CD4-positive, alpha-beta memory T cell (primary cell): Measurements from ENCODE around the gene ITGBL1. TPM values are rescaled to one million over a fixed set of nuclear protein-coding genes. Genes with fewer than 3 reads are reported as not detected.

Source experiments
- CTCF ChIA-PET: fragments of 350-600 bp; sonication (Branson Sonifier 250); formaldehyde crosslinking; loops from one replicate; lab custom pipeline; 2021; ENCODE audit warnings: inconsistent platforms; ENCODE audit not compliant: partially characterized antibody; lab: Charles Lee
- POLR2A ChIA-PET: fragments of 350-600 bp; sonication (Branson Sonifier 250); formaldehyde crosslinking; loops from one replicate; lab custom pipeline; 2021; ENCODE audit not compliant: partially characterized antibody; lab: Charles Lee
- DNase-seq, 5 donors: peaks; one replicate each; pipeline versions ENCODE4 v3.0.0 to v3.0.0-alpha.2; 2020 to 2022; ENCODE audit warnings: mixed read lengths in 1 of 5
- H3K27ac ChIP-seq: one replicate; pipeline ENCODE4 v1.7.0; 2013; ENCODE audit warnings: low read depth, low read length
- H3K27me3 ChIP-seq: 2 replicates; pipeline ENCODE4 v1.7.0; 2013; ENCODE audit warnings: mild to moderate bottlenecking, low read length, moderate library complexity; ENCODE audit not compliant: insufficient read depth
- H3K36me3 ChIP-seq: 2 replicates; pipeline ENCODE4 v1.7.0; 2013; ENCODE audit warnings: mild to moderate bottlenecking, low read length, moderate library complexity; ENCODE audit not compliant: insufficient read depth
- H3K4me1 ChIP-seq: 2 replicates; pipeline ENCODE4 v1.7.0; 2013; ENCODE audit warnings: mild to moderate bottlenecking, low read length, moderate library complexity; ENCODE audit not compliant: insufficient read depth
- H3K4me3 ChIP-seq, 2 donors: one replicate each; pipeline ENCODE4 v1.7.0; 2013; ENCODE audit warnings: low read length in 2 of 2, mild to moderate bottlenecking in 1 of 2
- H3K9me3 ChIP-seq, 2 donors: one replicate each; pipeline ENCODE4 v1.7.0; 2013; ENCODE audit warnings: low read length in 2 of 2, control low read depth in 1 of 2; ENCODE audit not compliant: control insufficient read depth in 1 of 2
- H3K27ac Mint-ChIP-seq, 7 donors: one replicate each; pipeline ENCODE4 v1.8.0; 2020 to 2021; ENCODE audit warnings: mixed read lengths in 7 of 7, mild to moderate bottlenecking in 6 of 7, inconsistent platforms in 3 of 7, moderate library complexity in 3 of 7
- H3K27me3 Mint-ChIP-seq, 2 donors: one replicate each; pipeline ENCODE4 v1.8.0; 2020 to 2021; ENCODE audit warnings: mixed read lengths in 2 of 2
- H3K36me3 Mint-ChIP-seq, 2 donors: one replicate each; pipeline ENCODE4 v1.8.0; 2020 to 2021; ENCODE audit warnings: mixed read lengths in 2 of 2, inconsistent platforms in 1 of 2, mild to moderate bottlenecking in 1 of 2
- H3K4me1 Mint-ChIP-seq, 4 donors: one replicate each; pipeline ENCODE4 v1.8.0; 2020 to 2021; ENCODE audit warnings: mixed read lengths in 4 of 4, mild to moderate bottlenecking in 1 of 4
- H3K4me3 Mint-ChIP-seq, 8 donors: one replicate each; pipeline ENCODE4 v1.8.0; 2020 to 2021; ENCODE audit warnings: mixed read lengths in 8 of 8, mild to moderate bottlenecking in 7 of 8, moderate library complexity in 6 of 8, inconsistent platforms in 3 of 8
- H3K9me3 Mint-ChIP-seq, 8 donors: one replicate each; pipeline ENCODE4 v1.8.0; 2020 to 2021; ENCODE audit warnings: mixed read lengths in 8 of 8, mild to moderate bottlenecking in 5 of 8, inconsistent platforms in 3 of 8, moderate library complexity in 1 of 8
- intact Hi-C: fragments of 100-400 bp; cut with micrococcal nuclease; formaldehyde crosslinking; loops from one replicate; pipeline ENCODE4 v1.15.1; 2023
- polyA plus RNA-seq, 2 donors: library from polyadenylated mRNA; unstranded; fragments of 300-500 nt; fragmentation: Illumina TruSeq; gene quantifications; one replicate each; pipeline ENCODE4 v1.2.3, GENCODE V29; 2021
- total RNA-seq, 2 experiments: library from RNA; stranded (reverse); gene quantifications; one replicate each; pipeline ENCODE4 v1.2.3, GENCODE V29; 2021

Gene ITGBL1
- total and polyA plus RNA-seq, 4 experiments from 2014 or later, result not detected

DNA sequence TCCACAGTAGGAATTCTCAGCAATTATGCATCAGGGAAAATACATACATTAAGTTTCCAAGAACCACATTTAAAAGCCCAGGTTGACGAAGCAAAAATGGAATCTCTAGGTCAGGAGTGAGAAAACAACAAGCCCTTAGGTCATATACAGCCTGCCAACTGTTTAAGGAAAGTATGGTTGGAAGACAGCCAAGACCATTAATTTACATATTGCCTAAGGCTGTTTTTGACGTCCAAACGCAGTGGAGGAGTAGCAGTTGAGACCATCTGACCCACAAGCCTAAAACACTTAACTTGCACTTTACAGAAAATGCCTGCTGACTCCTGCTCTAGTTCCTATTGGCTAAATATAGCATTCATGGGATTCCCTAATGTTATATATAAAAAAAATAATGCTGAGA is 299.0 kb downstream of the ITGBL1 start:
- Histone ChIP-seq H3K4me3 (no peak overlapping the region), H3K4me1 (no peaks in the 10 kb centered on the region), H3K27me3 (no peaks in the 10 kb centered on the region), H3K36me3 (no peaks in the 10 kb centered on the region), H3K27ac (no peak overlapping the region), H3K9me3 (no peaks in the 10 kb centered on the region)
- Mint-ChIP-seq H3K9me3 (no peaks in the 10 kb centered on the region), H3K27ac (no peak overlapping the region), H3K4me1 (no peaks in the 10 kb centered on the region), H3K27me3 (peaks cover 10 to 11% of the 10 kb centered on the region in 2 donors), H3K36me3 (no peaks in the 10 kb centered on the region), H3K4me3 (no peak overlapping the region)
- intact Hi-C loops, result no loop called here
- no peak for DNase-seq
- ChIA-PET POLR2A (no interaction called here), CTCF (interaction anchor here (1.1 kb wide), 1 partner anchor 237 kb away, joined by 3 read pairs; no protein-coding TSS in a partner anchor)

DNA sequence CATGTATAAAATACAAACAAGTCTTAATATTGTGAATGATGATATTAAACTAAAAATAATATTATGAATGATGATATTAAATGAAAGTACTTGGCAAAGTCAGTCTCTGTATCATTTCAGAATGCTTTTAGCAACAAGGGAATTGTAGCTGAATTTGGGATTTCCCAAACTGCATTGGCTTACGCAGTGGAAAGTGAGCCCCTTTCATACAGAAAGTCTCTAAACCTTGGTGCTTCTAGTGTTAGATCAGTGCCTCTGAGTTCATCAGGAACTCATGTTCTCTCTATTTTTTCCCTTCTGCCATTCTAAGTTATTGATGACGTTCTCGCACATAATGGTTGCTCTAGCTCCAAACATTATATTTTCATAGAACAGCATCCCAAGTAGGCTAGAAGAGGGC is 300.0 kb downstream of the ITGBL1 start:
- H3K4me3 ChIP-seq, result no peak overlapping the region
- H3K27ac ChIP-seq, result no peak overlapping the region
- no peaks in the 10 kb centered on the region for H3K4me1 ChIP-seq
- no peaks in the 10 kb centered on the region for H3K36me3 Mint-ChIP-seq
- no peaks in the 10 kb centered on the region for H3K9me3 Mint-ChIP-seq
- peaks cover 9% of the 10 kb centered on the region in 2 donors for H3K27me3 Mint-ChIP-seq
- intact Hi-C loops, result no loop called here
- H3K4me3 Mint-ChIP-seq, result no peak overlapping the region
- H3K27ac Mint-ChIP-seq, result no peak overlapping the region
- H3K4me1 Mint-ChIP-seq, result no peaks in the 10 kb centered on the region
- POLR2A ChIA-PET, result no interaction called here
- H3K27me3 ChIP-seq, result no peaks in the 10 kb centered on the region
- H3K9me3 ChIP-seq, result no peaks in the 10 kb centered on the region
- H3K36me3 ChIP-seq, result no peaks in the 10 kb centered on the region
- no peak for DNase-seq
- CTCF ChIA-PET, result no interaction called here

- no peak for DNase-seq
- intact Hi-C loops, result no loop called here
- CTCF ChIA-PET, result interaction anchor here (1.7 to 5.5 kb wide), 2 partner anchors 20 to 241 kb away, joined by 4 to 24 read pairs; no protein-coding TSS in a partner anchor
- Mint-ChIP-seq H3K4me3 (no peak overlapping the region), H3K9me3 (no peaks in the 10 kb centered on the region), H3K27me3 (peaks cover 9 to 10% of the 10 kb centered on the region in 2 donors), H3K27ac (no peak overlapping the region), H3K4me1 (no peaks in the 10 kb centered on the region), H3K36me3 (no peaks in the 10 kb centered on the region)
- Histone ChIP-seq H3K9me3 (no peaks in the 10 kb centered on the region), H3K4me3 (no peak overlapping the region), H3K36me3 (no peaks in the 10 kb centered on the region), H3K27me3 (no peaks in the 10 kb centered on the region), H3K27ac (no peak overlapping the region), H3K4me1 (no peaks in the 10 kb centered on the region)
- POLR2A ChIA-PET, result no interaction called here
Observed at GRCh38 chr13:101755228-101755887, 302.9 kb downstream of the ITGBL1 start.

DNA sequence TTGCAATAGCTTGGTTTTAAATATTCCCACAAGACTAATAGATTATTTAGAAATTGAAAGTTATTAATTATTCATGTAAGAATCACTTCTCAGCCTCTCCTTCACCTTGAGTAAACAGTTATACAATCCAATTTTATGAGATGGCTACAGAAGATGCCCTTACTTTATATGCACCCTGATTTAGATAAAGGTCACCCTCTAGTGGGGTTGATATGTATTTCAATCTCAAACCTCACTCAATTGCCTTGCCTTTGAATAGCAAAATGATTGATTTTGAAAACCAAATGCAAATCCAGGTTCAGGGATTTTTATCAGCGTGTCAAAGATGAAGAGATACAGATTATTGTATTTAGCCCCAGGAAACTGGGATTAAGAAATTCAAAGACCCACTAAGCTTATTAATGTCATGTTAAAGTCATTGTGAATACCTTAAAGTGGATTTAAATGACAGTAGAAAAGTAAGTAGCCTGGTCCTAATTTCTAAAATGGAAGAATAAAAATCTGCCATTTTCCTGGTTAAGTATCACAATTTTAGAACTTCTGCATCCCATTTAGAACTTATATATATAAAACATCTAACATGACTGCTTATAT is 305.1 kb downstream of the ITGBL1 start:
- Mint-ChIP-seq H3K27ac (no peak overlapping the region), H3K4me1 (no peaks in the 10 kb centered on the region), H3K36me3 (no peaks in the 10 kb centered on the region), H3K27me3 (peaks cover 11 to 14% of the 10 kb centered on the region in 2 donors), H3K4me3 (no peak overlapping the region), H3K9me3 (no peaks in the 10 kb centered on the region)
- Histone ChIP-seq H3K27ac (no peak overlapping the region), H3K9me3 (no peaks in the 10 kb centered on the region), H3K36me3 (no peaks in the 10 kb centered on the region), H3K4me3 (no peak overlapping the region), H3K4me1 (no peaks in the 10 kb centered on the region), H3K27me3 (no peaks in the 10 kb centered on the region)
- peak in 4 of 5 donors; percentile 22 to 35 (median 30) for DNase-seq
- intact Hi-C loops, result loop anchor here (1.0 kb wide), 2 partner anchors 243 to 613 kb away; no protein-coding TSS in a partner anchor
- ChIA-PET POLR2A (interaction anchor here (1.0 kb wide), 1 partner anchor 243 kb away, joined by 3 read pairs; no protein-coding TSS in a partner anchor), CTCF (interaction anchor here (0.7 to 5.5 kb wide), 7 partner anchors 10 to 250 kb away, joined by 3 to 24 read pairs (median 5); no protein-coding TSS in a partner anchor)

GRCh38 chr13:101763191-101763590 is 310.7 kb downstream of the ITGBL1 start:
- no peaks in the 10 kb centered on the region for H3K36me3 ChIP-seq
- H3K4me3 ChIP-seq, result no peak overlapping the region
- Mint-ChIP-seq H3K36me3 (no peaks in the 10 kb centered on the region), H3K27me3 (peaks cover 16 to 18% of the 10 kb centered on the region in 2 donors), H3K4me3 (no peak overlapping the region), H3K27ac (no peak overlapping the region), H3K9me3 (no peaks in the 10 kb centered on the region), H3K4me1 (no peaks in the 10 kb centered on the region)
- H3K27ac ChIP-seq, result no peak overlapping the region
- no peaks in the 10 kb centered on the region for H3K27me3 ChIP-seq
- POLR2A ChIA-PET, result no interaction called here
- no peaks in the 10 kb centered on the region for H3K4me1 ChIP-seq
- no peak for DNase-seq
- no peaks in the 10 kb centered on the region for H3K9me3 ChIP-seq
- CTCF ChIA-PET, result no interaction called here
- intact Hi-C loops, result no loop called here

Other genes with a start within 250 kb of the ITGBL1 start
- gene NALCN, start 36.2 kb upstream of the ITGBL1 start, total RNA-seq, result not detected
- gene NALCN, start 36.2 kb upstream of the ITGBL1 start, polyA plus RNA-seq, result not detected